B cell (primary cell): Measurements from ENCODE around the gene ASB7. TPM values are rescaled to one million over a fixed set of nuclear protein-coding genes. Genes with fewer than 3 reads are reported as not detected.

Experiments used
- ATAC-seq: fragments of 200-7000 bp; cut with Tn5 transposase; one replicate; pipeline ENCODE4 v1.10.0; 2021; ENCODE audit warnings: low read depth, mild to moderate bottlenecking, moderate number of reproducible peaks, moderate library complexity
- CTCF ChIA-PET: fragments of 350-600 bp; sonication (Branson Sonifier 250); formaldehyde crosslinking; loops from one replicate; lab custom pipeline; 2021; ENCODE audit warnings: antibody characterized with exemption, inconsistent platforms; lab: Charles Lee
- POLR2A ChIA-PET: fragments of 350-600 bp; sonication (Branson Sonifier 250); formaldehyde crosslinking; loops from one replicate; lab custom pipeline; 2021; ENCODE audit warnings: antibody characterized with exemption; lab: Charles Lee
- DNase-seq: peaks from one replicate; pipeline ENCODE4 v3.0.0; 2013
- H2AFZ ChIP-seq: 2 replicates; pipeline ENCODE4 v1.6.1; 2012; ENCODE audit warnings: mild to moderate bottlenecking, low read depth, low read length; ENCODE audit not compliant: insufficient read depth, poor library complexity, severe bottlenecking
- H3K27ac ChIP-seq, 2 donors: 1 replicate in 1 of 2; 2 replicates in 1 of 2; pipeline ENCODE4 v1.5.1; 2012 to 2013; ENCODE audit warnings: low read length in 2 of 2, mild to moderate bottlenecking in 2 of 2, moderate library complexity in 1 of 2
- H3K27me3 ChIP-seq, 4 experiments: fragments of 200-600 bp in 1 of 4; sonication (generic) in 1 of 4; replicated peaks in 1 of 4; 1 replicate in 2 of 4; 2 replicates in 2 of 4; pipeline versions ENCODE4 v1.6.1 to v1.7.0; 2013 to 2016; ENCODE audit warnings: low read length in 3 of 4, mild to moderate bottlenecking in 2 of 4, mixed read lengths in 1 of 4, moderate library complexity in 1 of 4; ENCODE audit not compliant: insufficient read depth in 4 of 4, control insufficient read depth in 3 of 4; ENCODE audit errors: control extremely low read depth in 1 of 4
- H3K36me3 ChIP-seq, 2 experiments: replicated peaks in 1 of 2; 1 replicate in 1 of 2; 2 replicates in 1 of 2; pipeline versions ENCODE4 v1.6.1 to v1.7.1; 2013; ENCODE audit warnings: low read length in 1 of 2; ENCODE audit not compliant: insufficient read depth in 2 of 2, control insufficient read depth in 1 of 2; ENCODE audit errors: control extremely low read depth in 1 of 2, extremely low read depth in 1 of 2
- H3K4me1 ChIP-seq, 2 donors: fragments of 200-600 bp in 1 of 2; sonication (generic) in 1 of 2; 1 replicate in 1 of 2; 2 replicates in 1 of 2; pipeline versions ENCODE4 v1.5.1 to v1.6.1; 2013 to 2017; ENCODE audit warnings: low read length in 2 of 2; ENCODE audit not compliant: control insufficient read depth in 2 of 2, insufficient read depth in 2 of 2
- H3K4me2 ChIP-seq: replicated peaks from 2 replicates; pipeline ENCODE3; 2012; ENCODE audit warnings: mild to moderate bottlenecking, low read depth, low read length; ENCODE audit not compliant: poor library complexity, severe bottlenecking
- H3K4me3 ChIP-seq, 5 experiments: fragments of 200-600 bp in 1 of 5; sonication (generic) in 1 of 5; 1 replicate in 3 of 5; 2 replicates in 2 of 5; pipeline versions ENCODE4 v1.5.1 to v1.7.0; 2011 to 2016; ENCODE audit warnings: low read length in 4 of 5, mild to moderate bottlenecking in 4 of 5, low read depth in 2 of 5, control low read depth in 1 of 5, moderate library complexity in 1 of 5; ENCODE audit not compliant: insufficient read depth in 1 of 5; ENCODE audit errors: control extremely low read depth in 1 of 5, extremely low read depth in 1 of 5
- H3K79me2 ChIP-seq: fragments of 200-600 bp; sonication (generic); one replicate; pipeline ENCODE4 v1.6.0; 2016; ENCODE audit warnings: low read length; ENCODE audit not compliant: control insufficient read depth, insufficient read depth
- H3K9ac ChIP-seq: fragments of 200-600 bp; sonication (generic); 2 replicates; pipeline ENCODE4 v1.6.1; 2017; ENCODE audit warnings: mild to moderate bottlenecking, low read length, moderate library complexity
- H3K9me3 ChIP-seq, 3 donors: one replicate each; pipeline versions ENCODE4 v1.6.1 to v1.7.1; 2013; ENCODE audit warnings: low read length in 2 of 3; ENCODE audit not compliant: control insufficient read depth in 2 of 3, insufficient read depth in 1 of 3; ENCODE audit errors: control extremely low read depth in 1 of 3
- H4K20me1 ChIP-seq: 2 replicates; pipeline ENCODE4 v1.6.0; 2012; ENCODE audit warnings: mild to moderate bottlenecking, low read length; ENCODE audit not compliant: insufficient read depth, control insufficient read depth, poor library complexity, severe bottlenecking
- H3K27ac Mint-ChIP-seq: one replicate; pipeline ENCODE4 v1.8.0; 2021; ENCODE audit warnings: mixed read lengths
- H3K27me3 Mint-ChIP-seq: one replicate; pipeline ENCODE4 v1.8.0; 2021; ENCODE audit warnings: mixed read lengths
- H3K4me1 Mint-ChIP-seq: one replicate; pipeline ENCODE4 v1.8.0; 2021; ENCODE audit warnings: mixed read lengths
- H3K4me3 Mint-ChIP-seq: one replicate; pipeline ENCODE4 v1.8.0; 2021; ENCODE audit warnings: mixed read lengths
- H3K9me3 Mint-ChIP-seq: one replicate; pipeline ENCODE4 v1.8.0; 2022; ENCODE audit warnings: mixed read lengths; ENCODE audit not compliant: insufficient read depth
- CTCF ChIP-seq: fragments of 200-600 bp; IDR thresholded peaks from one replicate; pipeline ENCODE4 v1.8.0; 2022; ENCODE audit warnings: antibody characterized with exemption, mild to moderate bottlenecking
- EZH2 ChIP-seq: IDR thresholded peaks from 2 replicates; pipeline ENCODE4 v1.6.1; 2012; ENCODE audit warnings: borderline replicate concordance, low read depth, mild to moderate bottlenecking, moderate library complexity, low read length; ENCODE audit not compliant: insufficient read depth, poor library complexity, severe bottlenecking
- WGBS: methylation state at CpG from one replicate; pipeline ENCODE4 v1.1.5; 2013; ENCODE audit warnings: missing lambda C conversion rate; ENCODE audit not compliant: insufficient coverage; 5-methylcytosine and 5-hydroxymethylcytosine counted together
- intact Hi-C: fragments of 100-400 bp; cut with micrococcal nuclease; formaldehyde crosslinking; loops from one replicate; pipeline ENCODE4 v1.10.0; 2022
- polyA plus RNA-seq: library from polyadenylated mRNA; depleted of rRNA; stranded (reverse); fragments of >200 nt; gene quantifications from 2 replicates; pipeline ENCODE4 v1.2.3, GENCODE V29; 2012
- total RNA-seq, 2 donors: library from RNA; stranded (reverse); fragments of 120-200 nt in 1 of 2; gene quantifications; 1 replicate in 1 of 2; 2 replicates in 1 of 2; pipeline versions ENCODE4 v1.2.3 to v1.2.4, GENCODE V29; 2013 to 2022

Gene ASB7
- total and polyA plus RNA-seq, 2 donors (not counting 1 experiment from before 2014, with no cell fraction given) = 12.1 to 25.0 TPM

GRCh38 chr15:100653608-100654007 is 51.2 kb downstream of the ASB7 start:
- CTCF ChIA-PET = no interaction called here
- peaks cover 4% of the 10 kb centered on the region for H3K4me1 Mint-ChIP-seq
- intact Hi-C loops = no loop called here
- Histone ChIP-seq H3K4me2 (no peak overlapping the region), H2AFZ (no peak overlapping the region), H3K36me3 (peaks cover under 1 to 3% of the 10 kb centered on the region in 2 experiments), H3K27ac (no peak overlapping the region), H3K9me3 (no peaks in the 10 kb centered on the region), H3K4me1 (no peaks in the 10 kb centered on the region), H3K4me3 (no peak overlapping the region), H4K20me1 (no peaks in the 10 kb centered on the region), H3K79me2 (no peaks in the 10 kb centered on the region), H3K9ac (no peak overlapping the region), H3K27me3 (no peaks in the 10 kb centered on the region)
- H3K27me3 Mint-ChIP-seq = no peaks in the 10 kb centered on the region
- no peak for DNase-seq
- TF ChIP-seq CTCF (no peak), EZH2 (no peak)
- 100% methylated on average over 1 of the region's 1 CpG for WGBS
- H3K9me3 Mint-ChIP-seq = no peaks in the 10 kb centered on the region
- POLR2A ChIA-PET = no interaction called here
- no peak overlapping the region for H3K4me3 Mint-ChIP-seq
- H3K27ac Mint-ChIP-seq = no peak overlapping the region
- no peak for ATAC-seq

- Histone ChIP-seq H3K79me2 (no peaks in the 10 kb centered on the region), H3K4me2 (no peak overlapping the region), H3K4me1 (no peaks in the 10 kb centered on the region), H3K36me3 (no peaks in the 10 kb centered on the region), H3K4me3 (no peak overlapping the region), H3K27ac (no peak overlapping the region), H3K9me3 (no peaks in the 10 kb centered on the region), H4K20me1 (no peaks in the 10 kb centered on the region), H2AFZ (no peak overlapping the region), H3K9ac (no peak overlapping the region), H3K27me3 (no peaks in the 10 kb centered on the region)
- H3K4me1 Mint-ChIP-seq = no peaks in the 10 kb centered on the region
- ATAC-seq (no peak), DNase-seq (no peak)
- H3K27me3 Mint-ChIP-seq = no peaks in the 10 kb centered on the region
- H3K27ac Mint-ChIP-seq = no peak overlapping the region
- no peak overlapping the region for H3K4me3 Mint-ChIP-seq
- POLR2A ChIA-PET = no interaction called here
- intact Hi-C loops = no loop called here
- no peaks in the 10 kb centered on the region for H3K9me3 Mint-ChIP-seq
- CTCF ChIA-PET = interaction anchor here (0.5 kb wide), 1 partner anchor 26 kb away, joined by 3 read pairs; no protein-coding TSS in a partner anchor
- WGBS = 96% methylated on average over 14 of the region's 14 CpGs
- TF ChIP-seq CTCF (no peak), EZH2 (no peak)
These were observed 56.5 kb downstream of the ASB7 start for GRCh38 chr15:100658895-100659294.
